HL-60 (cell line): ENCODE results near the gene VPS13C.

ENCODE experiments used
- DNase-seq, 2 experiments: peaks; one replicate each; pipeline ENCODE4 v3.0.0-alpha.2; 2010 to 2020; ENCODE audit warnings: low read depth in 1 of 2, low spot score in 1 of 2
- H3K27ac ChIP-seq: fragments of 250-450 bp; sonication (Bioruptor Pico); replicated peaks from 2 replicates; pipeline ENCODE4 v1.5.1; 2020; ENCODE audit warnings: mild to moderate bottlenecking, moderate library complexity
- H3K27me3 ChIP-seq: fragments of 250-450 bp; sonication (Bioruptor Pico); 2 replicates; pipeline ENCODE4 v1.5.1; 2021; ENCODE audit warnings: mild to moderate bottlenecking, moderate library complexity; ENCODE audit not compliant: insufficient read depth, poor library complexity, severe bottlenecking
- H3K4me3 ChIP-seq: replicated peaks from 2 replicates; pipeline ENCODE4 v1.5.1; 2011; ENCODE audit warnings: mild to moderate bottlenecking, control low read depth, low read length; ENCODE audit not compliant: insufficient read depth
- GABPA ChIP-seq: IDR thresholded peaks from 2 replicates; pipeline ENCODE4 v1.6.1; 2012; ENCODE audit warnings: low read depth
- POLR2AphosphoS5 ChIP-seq: IDR thresholded peaks from 2 replicates; pipeline ENCODE4 v1.6.1; 2012; ENCODE audit warnings: low read depth
- SPI1 ChIP-seq: IDR thresholded peaks from 2 replicates; pipeline ENCODE4 v1.6.1; 2012; ENCODE audit warnings: low read depth, mild to moderate bottlenecking, borderline replicate concordance
- TF ChIP-seq, protein P1 (sequence below): IDR thresholded peaks from 2 replicates; pipeline ENCODE4 v1.6.1; 2012; ENCODE audit warnings: low read depth; ENCODE audit not compliant: insufficient replicate concordance
- TF ChIP-seq, protein P2 (sequence below): IDR thresholded peaks from one replicate; pipeline ENCODE4 v1.5.1; 2011; ENCODE audit warnings: low read length, control low read depth, inconsistent platforms; ENCODE audit not compliant: insufficient read depth

The VPS13C gene

DNA sequence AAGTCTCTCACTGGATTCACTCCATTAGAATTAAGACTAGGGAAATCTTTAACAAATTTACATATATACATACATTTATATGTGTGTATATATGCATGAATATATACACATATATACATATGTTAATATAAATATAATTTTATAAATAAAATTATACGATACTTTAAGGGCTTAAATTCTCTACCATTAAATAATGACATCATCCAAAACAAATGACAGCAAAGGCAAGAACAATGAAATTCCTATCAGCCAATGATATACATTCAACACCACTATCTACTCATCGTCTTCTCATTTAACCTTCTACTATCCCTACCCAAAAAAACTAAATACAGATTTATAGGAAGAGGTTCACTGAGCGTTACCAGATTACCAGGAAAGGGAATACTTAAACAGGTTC lies 152.0 kb downstream of the VPS13C start:
- H3K4me3 ChIP-seq: no peak overlapping the region
- no peaks in the 10 kb centered on the region for H3K27me3 ChIP-seq
- TF ChIP-seq GABPA (no peak), SPI1 (no peak), POLR2AphosphoS5 (no peak)
- TF ChIP-seq, protein P1, sequence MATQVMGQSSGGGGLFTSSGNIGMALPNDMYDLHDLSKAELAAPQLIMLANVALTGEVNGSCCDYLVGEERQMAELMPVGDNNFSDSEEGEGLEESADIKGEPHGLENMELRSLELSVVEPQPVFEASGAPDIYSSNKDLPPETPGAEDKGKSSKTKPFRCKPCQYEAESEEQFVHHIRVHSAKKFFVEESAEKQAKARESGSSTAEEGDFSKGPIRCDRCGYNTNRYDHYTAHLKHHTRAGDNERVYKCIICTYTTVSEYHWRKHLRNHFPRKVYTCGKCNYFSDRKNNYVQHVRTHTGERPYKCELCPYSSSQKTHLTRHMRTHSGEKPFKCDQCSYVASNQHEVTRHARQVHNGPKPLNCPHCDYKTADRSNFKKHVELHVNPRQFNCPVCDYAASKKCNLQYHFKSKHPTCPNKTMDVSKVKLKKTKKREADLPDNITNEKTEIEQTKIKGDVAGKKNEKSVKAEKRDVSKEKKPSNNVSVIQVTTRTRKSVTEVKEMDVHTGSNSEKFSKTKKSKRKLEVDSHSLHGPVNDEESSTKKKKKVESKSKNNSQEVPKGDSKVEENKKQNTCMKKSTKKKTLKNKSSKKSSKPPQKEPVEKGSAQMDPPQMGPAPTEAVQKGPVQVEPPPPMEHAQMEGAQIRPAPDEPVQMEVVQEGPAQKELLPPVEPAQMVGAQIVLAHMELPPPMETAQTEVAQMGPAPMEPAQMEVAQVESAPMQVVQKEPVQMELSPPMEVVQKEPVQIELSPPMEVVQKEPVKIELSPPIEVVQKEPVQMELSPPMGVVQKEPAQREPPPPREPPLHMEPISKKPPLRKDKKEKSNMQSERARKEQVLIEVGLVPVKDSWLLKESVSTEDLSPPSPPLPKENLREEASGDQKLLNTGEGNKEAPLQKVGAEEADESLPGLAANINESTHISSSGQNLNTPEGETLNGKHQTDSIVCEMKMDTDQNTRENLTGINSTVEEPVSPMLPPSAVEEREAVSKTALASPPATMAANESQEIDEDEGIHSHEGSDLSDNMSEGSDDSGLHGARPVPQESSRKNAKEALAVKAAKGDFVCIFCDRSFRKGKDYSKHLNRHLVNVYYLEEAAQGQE: no peak
- TF ChIP-seq, protein P2, sequence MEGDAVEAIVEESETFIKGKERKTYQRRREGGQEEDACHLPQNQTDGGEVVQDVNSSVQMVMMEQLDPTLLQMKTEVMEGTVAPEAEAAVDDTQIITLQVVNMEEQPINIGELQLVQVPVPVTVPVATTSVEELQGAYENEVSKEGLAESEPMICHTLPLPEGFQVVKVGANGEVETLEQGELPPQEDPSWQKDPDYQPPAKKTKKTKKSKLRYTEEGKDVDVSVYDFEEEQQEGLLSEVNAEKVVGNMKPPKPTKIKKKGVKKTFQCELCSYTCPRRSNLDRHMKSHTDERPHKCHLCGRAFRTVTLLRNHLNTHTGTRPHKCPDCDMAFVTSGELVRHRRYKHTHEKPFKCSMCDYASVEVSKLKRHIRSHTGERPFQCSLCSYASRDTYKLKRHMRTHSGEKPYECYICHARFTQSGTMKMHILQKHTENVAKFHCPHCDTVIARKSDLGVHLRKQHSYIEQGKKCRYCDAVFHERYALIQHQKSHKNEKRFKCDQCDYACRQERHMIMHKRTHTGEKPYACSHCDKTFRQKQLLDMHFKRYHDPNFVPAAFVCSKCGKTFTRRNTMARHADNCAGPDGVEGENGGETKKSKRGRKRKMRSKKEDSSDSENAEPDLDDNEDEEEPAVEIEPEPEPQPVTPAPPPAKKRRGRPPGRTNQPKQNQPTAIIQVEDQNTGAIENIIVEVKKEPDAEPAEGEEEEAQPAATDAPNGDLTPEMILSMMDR: no peak
- DNase-seq: no peak
- no peak overlapping the region for H3K27ac ChIP-seq

DNA sequence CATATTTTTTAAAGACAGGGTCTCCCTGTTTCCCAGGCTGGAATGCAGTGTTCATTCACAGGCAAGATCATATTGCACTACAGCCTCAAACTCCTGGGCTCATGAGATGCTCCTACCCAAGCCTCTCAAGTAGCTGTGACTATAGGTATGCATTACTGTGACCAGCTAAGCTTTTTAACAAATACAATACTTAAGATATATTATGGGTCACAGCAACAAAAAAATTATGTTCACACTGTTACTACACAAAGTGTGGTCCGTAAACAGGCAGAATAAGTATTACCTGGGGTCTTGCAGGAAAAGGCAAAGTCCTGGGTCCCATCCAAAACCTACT lies 152.5 kb downstream of the VPS13C start:
- no peak for DNase-seq
- H3K4me3 ChIP-seq: no peak overlapping the region
- TF ChIP-seq GABPA: no peak
- TF ChIP-seq POLR2AphosphoS5: no peak
- TF ChIP-seq, protein P2: no peak
- TF ChIP-seq SPI1: no peak
- TF ChIP-seq, protein P1: no peak
- H3K27ac ChIP-seq: no peak overlapping the region
- H3K27me3 ChIP-seq: no peaks in the 10 kb centered on the region

DNA sequence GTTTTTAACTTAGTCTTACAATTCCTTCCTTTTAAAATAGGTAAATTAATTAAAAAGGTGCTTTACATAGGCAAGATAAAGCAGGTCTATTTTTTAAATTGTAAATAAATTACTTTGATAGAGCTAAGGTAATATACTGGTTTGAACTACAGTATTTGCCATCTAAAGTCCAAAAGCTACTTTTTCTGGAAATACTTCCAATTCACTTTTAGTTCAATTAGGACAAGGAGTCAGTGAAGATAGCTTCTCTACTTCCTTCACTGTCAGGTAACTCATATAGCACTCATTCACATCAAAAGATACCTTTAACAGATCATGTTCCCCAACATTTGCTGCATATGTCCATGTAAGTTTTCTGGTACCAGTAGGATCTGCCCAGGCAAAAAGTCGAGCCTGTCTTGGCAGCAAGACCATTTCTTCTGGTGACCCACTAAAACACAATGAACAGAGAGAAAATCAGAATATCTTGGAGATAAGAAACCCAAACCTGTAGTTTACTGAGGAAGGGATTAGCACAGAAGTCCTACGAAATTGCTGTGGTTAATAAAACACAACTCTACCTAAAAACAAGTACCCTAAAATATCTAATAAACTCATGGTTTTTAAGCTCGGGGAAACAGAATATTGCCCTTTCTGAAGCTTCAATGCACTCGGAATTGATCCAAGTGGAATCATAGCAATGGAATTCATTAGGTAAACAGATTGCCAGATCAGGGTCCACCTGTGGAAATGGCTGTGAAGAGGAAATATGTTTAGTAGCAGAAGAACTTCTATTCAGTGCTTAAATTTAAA lies 153.1 kb downstream of the VPS13C start:
- Histone ChIP-seq H3K4me3 (no peak overlapping the region), H3K27ac (no peak overlapping the region), H3K27me3 (no peaks in the 10 kb centered on the region)
- no peak for TF ChIP-seq GABPA
- TF ChIP-seq POLR2AphosphoS5: no peak
- TF ChIP-seq, protein P1: no peak
- TF ChIP-seq, protein P2: no peak
- TF ChIP-seq SPI1: no peak
- DNase-seq: no peak
